ENCODE results near the gene HSPB6. TPM values are rescaled to one million over a fixed set of nuclear protein-coding genes. Genes with fewer than 3 reads are reported as not detected.

Gene HSPB6
- total RNA-seq, 4 donors from 2014 or later, result 44.9 to 119 (median 96.6) TPM

- peak overlapping the region in 3 of 4 donors; percentile 8 to 94 (median 91) for H3K27ac ChIP-seq
- H3K36me3 ChIP-seq, result peaks cover 0 to 51% of the 10 kb centered on the region in 2 donors
- no peaks in the 10 kb centered on the region for H3K27me3 ChIP-seq
- H3K4me3 ChIP-seq, result peak overlapping the region in 1 of 2 donors; percentile 94
- peaks cover 0 to 61% (median 19%) of the 10 kb centered on the region in 3 donors for H3K4me1 ChIP-seq
- no peak for ATAC-seq
- WGBS, 2 donors (ENCODE audit: low coverage in 1 of 2), result 75 to 82% methylated on average over 4 to 13 of the region's 32 CpGs
- no peak for TF ChIP-seq EP300 (IDR thresholded peaks at IDR 0.05)
- no peak for TF ChIP-seq POLR2A (IDR thresholded peaks at IDR 0.05)
- TF ChIP-seq CTCF (IDR thresholded peaks at IDR 0.05), result no peak
- TF ChIP-seq POLR2AphosphoS5 (IDR thresholded peaks at IDR 0.05), result no peak
- H3K9me3 ChIP-seq, result no peaks in the 10 kb centered on the region
Observed at GRCh38 chr19:35719402-35720162, 37.2 kb downstream of the HSPB6 start.

GRCh38 chr19:35718345-35719041, 38.3 kb downstream of the HSPB6 start:
- H3K9me3 ChIP-seq, result no peaks in the 10 kb centered on the region
- no peak for ATAC-seq
- peaks cover 0 to 61% (median 19%) of the 10 kb centered on the region in 3 donors for H3K4me1 ChIP-seq
- H3K4me3 ChIP-seq, result peak overlapping the region; percentile 84 to 94
- WGBS, 2 donors (ENCODE audit: low coverage in 1 of 2), result 0 to 2% methylated on average over 1 to 7 of the region's 42 CpGs
- H3K36me3 ChIP-seq, result peaks cover 0 to 40% of the 10 kb centered on the region in 2 donors
- peak overlapping the region; percentile 72 to 98 (median 92) for H3K27ac ChIP-seq
- TF ChIP-seq POLR2AphosphoS5 (IDR thresholded peaks at IDR 0.05), result no peak
- TF ChIP-seq POLR2A (IDR thresholded peaks at IDR 0.05), result no peak
- no peak for TF ChIP-seq EP300 (IDR thresholded peaks at IDR 0.05)
- no peak for TF ChIP-seq CTCF (IDR thresholded peaks at IDR 0.05)
- no peaks in the 10 kb centered on the region for H3K27me3 ChIP-seq

- H3K27ac ChIP-seq, result peak within 1 kb of the TSS; percentile 72 to 98 (median 92)
- no peaks in the 10 kb centered on the region for H3K27me3 ChIP-seq
- H3K4me1 ChIP-seq, result peaks cover 0 to 59% (median 19%) of the 10 kb centered on the region in 3 donors
- peak; percentile 86 for ATAC-seq
- no peak for TF ChIP-seq POLR2AphosphoS5 (IDR thresholded peaks at IDR 0.05)
- no peak for TF ChIP-seq EP300 (IDR thresholded peaks at IDR 0.05)
- TF ChIP-seq CTCF (IDR thresholded peaks at IDR 0.05), result no peak
- no peak for TF ChIP-seq POLR2A (IDR thresholded peaks at IDR 0.05)
- H3K9me3 ChIP-seq, result no peaks in the 10 kb centered on the region
- peaks cover 0 to 34% of the 10 kb centered on the region in 2 donors for H3K36me3 ChIP-seq
- WGBS, 2 donors (ENCODE audit: low coverage in 1 of 2), result 0% methylated on average over 10 of the region's 109 CpGs; no CpG with 5 or more reads in 1 of the 2 donors
- H3K4me3 ChIP-seq, result peak within 1 kb of the TSS; percentile 84 to 94
Observed at GRCh38 chr19:35717665-35718344, 39.0 kb downstream of the HSPB6 start, which contains the start of gene KMT2B. Gene KMT2B, plus strand, starts transcription at chr19:35718003. Its CDS starts 16 bp downstream, at chr19:35718019.

- Histone ChIP-seq H3K4me1 (peaks cover 0 to 52% (median 19%) of the 10 kb centered on the region in 3 donors), H3K9me3 (no peaks in the 10 kb centered on the region), H3K4me3 (peak overlapping the region; percentile 57 to 94), H3K27ac (peak overlapping the region; percentile 41 to 98 (median 92)), H3K36me3 (peaks cover 0 to 26% of the 10 kb centered on the region in 2 donors), H3K27me3 (no peaks in the 10 kb centered on the region)
- TF ChIP-seq POLR2AphosphoS5 (IDR thresholded peaks at IDR 0.05) (peak; percentile 24), POLR2A (IDR thresholded peaks at IDR 0.05) (no peak), EP300 (IDR thresholded peaks at IDR 0.05) (no peak), CTCF (IDR thresholded peaks at IDR 0.05) (peak in 3 of 4 experiments; percentile 87 to 92 (median 88))
- no CpG with 5 or more reads among the region's 77 CpGs for WGBS, 2 donors (ENCODE audit: low coverage in 1 of 2)
- ATAC-seq, result peak; percentile 94
Observed at GRCh38 chr19:35716801-35717664, 39.8 kb downstream of the HSPB6 start.

Measured in gastroesophageal sphincter (tissue), 4 donors.